ENCODE data around the gene VWC2.

- TF ChIP-seq POLR2AphosphoS5 (IDR thresholded peaks at IDR 0.05), result no peak
- TF ChIP-seq, protein P1, sequence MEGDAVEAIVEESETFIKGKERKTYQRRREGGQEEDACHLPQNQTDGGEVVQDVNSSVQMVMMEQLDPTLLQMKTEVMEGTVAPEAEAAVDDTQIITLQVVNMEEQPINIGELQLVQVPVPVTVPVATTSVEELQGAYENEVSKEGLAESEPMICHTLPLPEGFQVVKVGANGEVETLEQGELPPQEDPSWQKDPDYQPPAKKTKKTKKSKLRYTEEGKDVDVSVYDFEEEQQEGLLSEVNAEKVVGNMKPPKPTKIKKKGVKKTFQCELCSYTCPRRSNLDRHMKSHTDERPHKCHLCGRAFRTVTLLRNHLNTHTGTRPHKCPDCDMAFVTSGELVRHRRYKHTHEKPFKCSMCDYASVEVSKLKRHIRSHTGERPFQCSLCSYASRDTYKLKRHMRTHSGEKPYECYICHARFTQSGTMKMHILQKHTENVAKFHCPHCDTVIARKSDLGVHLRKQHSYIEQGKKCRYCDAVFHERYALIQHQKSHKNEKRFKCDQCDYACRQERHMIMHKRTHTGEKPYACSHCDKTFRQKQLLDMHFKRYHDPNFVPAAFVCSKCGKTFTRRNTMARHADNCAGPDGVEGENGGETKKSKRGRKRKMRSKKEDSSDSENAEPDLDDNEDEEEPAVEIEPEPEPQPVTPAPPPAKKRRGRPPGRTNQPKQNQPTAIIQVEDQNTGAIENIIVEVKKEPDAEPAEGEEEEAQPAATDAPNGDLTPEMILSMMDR (IDR thresholded peaks at IDR 0.05), result no peak
Observed at GRCh38 chr7:49773936-49774458, 559 bp downstream of the VWC2 start.
